IPS DF 4.7 (cell line): Measurements from ENCODE around the gene SYVN1.
A peak's percentile ranks its signal among the peaks of the same experiment; 100 is the strongest.

Experiments
- DNase-seq: peaks from one replicate; pipeline ENCODE4 v3.0.0-alpha.2; 2013; ENCODE audit warnings: low spot score; ENCODE audit errors: extremely low read depth

The SYVN1 gene

GRCh38 chr11:65112546-65113360 lies 21.6 kb downstream of the SYVN1 start:
- no peak for DNase-seq

- no peak for DNase-seq
Measured at GRCh38 chr11:65111744-65112545, 22.4 kb downstream of the SYVN1 start, which contains the start of gene TM7SF2. TSS of gene TM7SF2 (plus strand) at chr11:65111872. CDS start at chr11:65112016, 144 bp downstream.

- no peak for DNase-seq
Measured at GRCh38 chr11:65111159-65111743, 23.1 kb downstream of the SYVN1 start.

- DNase-seq, result no peak
Measured at GRCh38 chr11:65110354-65110861, 23.9 kb downstream of the SYVN1 start.

- DNase-seq, result no peak
Measured at GRCh38 chr11:65109231-65110198, 24.8 kb downstream of the SYVN1 start.

- DNase-seq, result no peak
Measured at GRCh38 chr11:65108469-65109123, 25.7 kb downstream of the SYVN1 start.

GRCh38 chr11:65107751-65108468 lies 26.4 kb downstream of the SYVN1 start:
- DNase-seq, result no peak

GRCh38 chr11:65107078-65107477 lies 27.2 kb downstream of the SYVN1 start:
- DNase-seq, result no peak

- no peak for DNase-seq
Measured at GRCh38 chr11:65104628-65105027, 29.7 kb downstream of the SYVN1 start.

GRCh38 chr11:65103476-65103875 lies 30.8 kb downstream of the SYVN1 start:
- no peak for DNase-seq

GRCh38 chr11:65102142-65103095 lies 31.9 kb downstream of the SYVN1 start:
- no peak for DNase-seq

GRCh38 chr11:65100674-65101350 lies 33.5 kb downstream of the SYVN1 start:
- no peak for DNase-seq

- DNase-seq, result no peak
Measured at GRCh38 chr11:65096926-65097325, 37.4 kb downstream of the SYVN1 start.

GRCh38 chr11:65095974-65096806 lies 38.1 kb downstream of the SYVN1 start, which contains the start of gene VPS51:
TSS of gene VPS51 (plus strand) at chr11:65096214. CDS start at chr11:65096251, 37 bp downstream.
- peak; percentile 74 for DNase-seq

- no peak for DNase-seq
Measured at GRCh38 chr11:65095427-65095826, 38.9 kb downstream of the SYVN1 start.

- DNase-seq, result no peak
Measured at GRCh38 chr11:65090628-65091027, 43.7 kb downstream of the SYVN1 start.

- no peak for DNase-seq
Measured at GRCh38 chr11:65089621-65090020, 44.7 kb downstream of the SYVN1 start.
